Measurements from ENCODE around the gene SCTR.

DNA sequence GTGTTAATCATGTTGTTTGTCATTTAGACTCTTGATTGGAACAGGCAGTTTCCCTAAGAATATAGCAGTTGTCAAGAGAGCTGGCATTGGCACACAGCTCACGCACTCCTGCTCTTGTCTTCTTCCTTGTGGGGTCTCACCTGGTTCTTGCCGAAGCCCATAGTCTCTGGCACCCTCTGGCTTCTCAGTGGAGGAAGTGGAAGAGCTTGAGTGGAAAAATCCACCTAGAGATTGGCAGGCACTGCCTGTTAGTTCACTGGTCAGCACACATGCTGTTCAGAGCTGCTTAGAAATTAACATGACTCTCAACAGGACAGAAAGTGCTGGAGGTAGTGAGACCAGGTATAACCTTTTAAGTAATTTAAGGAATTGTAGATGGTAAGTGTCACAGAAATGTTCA lies 28.3 kb downstream of the SCTR start:
- TF ChIP-seq, protein P1, sequence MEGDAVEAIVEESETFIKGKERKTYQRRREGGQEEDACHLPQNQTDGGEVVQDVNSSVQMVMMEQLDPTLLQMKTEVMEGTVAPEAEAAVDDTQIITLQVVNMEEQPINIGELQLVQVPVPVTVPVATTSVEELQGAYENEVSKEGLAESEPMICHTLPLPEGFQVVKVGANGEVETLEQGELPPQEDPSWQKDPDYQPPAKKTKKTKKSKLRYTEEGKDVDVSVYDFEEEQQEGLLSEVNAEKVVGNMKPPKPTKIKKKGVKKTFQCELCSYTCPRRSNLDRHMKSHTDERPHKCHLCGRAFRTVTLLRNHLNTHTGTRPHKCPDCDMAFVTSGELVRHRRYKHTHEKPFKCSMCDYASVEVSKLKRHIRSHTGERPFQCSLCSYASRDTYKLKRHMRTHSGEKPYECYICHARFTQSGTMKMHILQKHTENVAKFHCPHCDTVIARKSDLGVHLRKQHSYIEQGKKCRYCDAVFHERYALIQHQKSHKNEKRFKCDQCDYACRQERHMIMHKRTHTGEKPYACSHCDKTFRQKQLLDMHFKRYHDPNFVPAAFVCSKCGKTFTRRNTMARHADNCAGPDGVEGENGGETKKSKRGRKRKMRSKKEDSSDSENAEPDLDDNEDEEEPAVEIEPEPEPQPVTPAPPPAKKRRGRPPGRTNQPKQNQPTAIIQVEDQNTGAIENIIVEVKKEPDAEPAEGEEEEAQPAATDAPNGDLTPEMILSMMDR (IDR thresholded peaks at IDR 0.05; ENCODE audit: low read depth, low read length) = no peak
- TF ChIP-seq POLR2A (IDR thresholded peaks at IDR 0.05; ENCODE audit: extremely low read depth, insufficient read length) = no peak
